OCI-M1 (cell line): ENCODE data around the gene FBLN1.
"Not testable (repeated sequence)": the region's sequence is repeated elsewhere in the genome, so short reads cannot be mapped to it uniquely, and the experiment has no call there.

Experiments
- DNase-seq: peaks from one replicate; lab custom pipeline; 2025; lab: John Stamatoyannopoulos, UW

The FBLN1 gene

GRCh38 chr22:45612940-45613339 lies 110.3 kb downstream of the FBLN1 start:
- no peak for DNase-seq

GRCh38 chr22:45615364-45615763 lies 112.7 kb downstream of the FBLN1 start:
- DNase-seq, result no peak

GRCh38 chr22:45616432-45616831 lies 113.7 kb downstream of the FBLN1 start:
- DNase-seq, result no peak

- DNase-seq, result no peak
Measured at GRCh38 chr22:45617948-45618347, 115.3 kb downstream of the FBLN1 start.

GRCh38 chr22:45620706-45621105 lies 118.0 kb downstream of the FBLN1 start:
- DNase-seq, result no peak

GRCh38 chr22:45621836-45622600 lies 119.3 kb downstream of the FBLN1 start:
- DNase-seq, result no peak

- not testable (repeated sequence) for DNase-seq
Measured at GRCh38 chr22:45623464-45624145, 120.9 kb downstream of the FBLN1 start.

- DNase-seq, result no peak
Measured at GRCh38 chr22:45626198-45626651, 123.5 kb downstream of the FBLN1 start.

- no peak for DNase-seq
Measured at GRCh38 chr22:45627489-45628233, 125.0 kb downstream of the FBLN1 start.

GRCh38 chr22:45628515-45628914 lies 125.8 kb downstream of the FBLN1 start:
- no peak for DNase-seq

- no peak for DNase-seq
Measured at GRCh38 chr22:45629469-45630089, 126.9 kb downstream of the FBLN1 start.

GRCh38 chr22:45630436-45630835 lies 127.8 kb downstream of the FBLN1 start:
- DNase-seq, result no peak

- no peak for DNase-seq
Measured at GRCh38 chr22:45631140-45631840, 128.6 kb downstream of the FBLN1 start.

GRCh38 chr22:45631841-45632238 lies 129.2 kb downstream of the FBLN1 start:
- DNase-seq, result no peak

GRCh38 chr22:45632791-45633515 lies 130.3 kb downstream of the FBLN1 start:
- no peak for DNase-seq

GRCh38 chr22:45636683-45637082 lies 134.0 kb downstream of the FBLN1 start:
- DNase-seq, result peak; percentile 62

- no peak for DNase-seq
Measured at GRCh38 chr22:45638197-45638596, 135.5 kb downstream of the FBLN1 start.

GRCh38 chr22:45638834-45639746 lies 136.4 kb downstream of the FBLN1 start:
- peak; percentile 39 for DNase-seq

GRCh38 chr22:45639747-45640102 lies 137.0 kb downstream of the FBLN1 start:
- no peak for DNase-seq
